ENCODE results near the gene EXOSC5.
"Not testable (repeated sequence)": the region's sequence is repeated elsewhere in the genome, so short reads cannot be mapped to it uniquely, and the experiment has no call there.

The EXOSC5 gene

GRCh38 chr19:41371541-41371940, 25.6 kb downstream of the EXOSC5 start:
- no peak for DNase-seq (ENCODE audit: low read depth)
- no peak overlapping the region for H3K4me3 ChIP-seq (ENCODE audit: control insufficient read depth, low read depth, low read length)
- no peak for TF ChIP-seq CTCF (conservative IDR thresholded peaks at IDR 0.05; ENCODE audit: control insufficient read depth, insufficient read depth, low read depth, low read length)

GRCh38 chr19:41371119-41371518, 26.0 kb downstream of the EXOSC5 start:
- not testable (repeated sequence) for DNase-seq (ENCODE audit: low read depth); H3K4me3 ChIP-seq (ENCODE audit: control insufficient read depth, low read depth, low read length)

- no peak for TF ChIP-seq CTCF (conservative IDR thresholded peaks at IDR 0.05; ENCODE audit: control insufficient read depth, insufficient read depth, low read depth, low read length)
- DNase-seq (ENCODE audit: low read depth), result no peak
Measured at GRCh38 chr19:41369769-41370168, 27.4 kb downstream of the EXOSC5 start.

GRCh38 chr19:41367848-41368301, 29.3 kb downstream of the EXOSC5 start:
- DNase-seq (ENCODE audit: low read depth), result peak; percentile 93
- TF ChIP-seq CTCF (conservative IDR thresholded peaks at IDR 0.05; ENCODE audit: control insufficient read depth, insufficient read depth, low read depth, low read length), result no peak
- no peak overlapping the region for H3K4me3 ChIP-seq (ENCODE audit: control insufficient read depth, low read depth, low read length)

More at GRCh38 chr19:41369769-41370168, 27.4 kb downstream of the EXOSC5 start:
- no peak overlapping the region for H3K4me3 ChIP-seq (ENCODE audit: control insufficient read depth, low read depth, low read length)

GRCh38 chr19:41366089-41366488, 31.1 kb downstream of the EXOSC5 start:
- DNase-seq (ENCODE audit: low read depth), result no peak
- H3K4me3 ChIP-seq (ENCODE audit: control insufficient read depth, low read depth, low read length), result no peak overlapping the region
- peak; percentile 18 for TF ChIP-seq CTCF (conservative IDR thresholded peaks at IDR 0.05; ENCODE audit: control insufficient read depth, insufficient read depth, low read depth, low read length)

GRCh38 chr19:41364524-41365391, 32.4 kb downstream of the EXOSC5 start:
- H3K4me3 ChIP-seq (ENCODE audit: control insufficient read depth, low read depth, low read length), result peak overlapping the region; percentile 96
- no peak for TF ChIP-seq CTCF (conservative IDR thresholded peaks at IDR 0.05; ENCODE audit: control insufficient read depth, insufficient read depth, low read depth, low read length)
- no peak for DNase-seq (ENCODE audit: low read depth)

- peak within 1 kb of the TSS; percentile 96 for H3K4me3 ChIP-seq (ENCODE audit: control insufficient read depth, low read depth, low read length)
- TF ChIP-seq CTCF (conservative IDR thresholded peaks at IDR 0.05; ENCODE audit: control insufficient read depth, insufficient read depth, low read depth, low read length), result no peak
Measured at GRCh38 chr19:41363753-41364523, 33.2 kb downstream of the EXOSC5 start, which contains the start of gene B9D2. Gene B9D2 (minus strand): TSS chr19:41364149. CDS start chr19:41363519, 630 bp downstream.

More at GRCh38 chr19:41363753-41364523, 33.2 kb downstream of the EXOSC5 start, which contains the start of gene B9D2:
- peak; percentile 98 for DNase-seq (ENCODE audit: low read depth)
